HG02763 (cell line): ENCODE data around the gene CLTCL1.
"Not testable (repeated sequence)": the region's sequence is repeated elsewhere in the genome, so short reads cannot be mapped to it uniquely, and the experiment has no call there.

ENCODE experiments used
- ATAC-seq: cut with Tn5 transposase; IDR thresholded peaks from one replicate; pipeline ENCODE4 v1.9.1; 2021; ENCODE audit warnings: mild to moderate bottlenecking, moderate library complexity; ENCODE audit not compliant: unreplicated experiment

The CLTCL1 gene

GRCh38 chr22:19291218-19291579 lies 320 bp downstream of the CLTCL1 start:
- no peak for ATAC-seq

- no peak for ATAC-seq
These were observed 910 bp downstream of the CLTCL1 start for GRCh38 chr22:19290400-19291217.

DNA sequence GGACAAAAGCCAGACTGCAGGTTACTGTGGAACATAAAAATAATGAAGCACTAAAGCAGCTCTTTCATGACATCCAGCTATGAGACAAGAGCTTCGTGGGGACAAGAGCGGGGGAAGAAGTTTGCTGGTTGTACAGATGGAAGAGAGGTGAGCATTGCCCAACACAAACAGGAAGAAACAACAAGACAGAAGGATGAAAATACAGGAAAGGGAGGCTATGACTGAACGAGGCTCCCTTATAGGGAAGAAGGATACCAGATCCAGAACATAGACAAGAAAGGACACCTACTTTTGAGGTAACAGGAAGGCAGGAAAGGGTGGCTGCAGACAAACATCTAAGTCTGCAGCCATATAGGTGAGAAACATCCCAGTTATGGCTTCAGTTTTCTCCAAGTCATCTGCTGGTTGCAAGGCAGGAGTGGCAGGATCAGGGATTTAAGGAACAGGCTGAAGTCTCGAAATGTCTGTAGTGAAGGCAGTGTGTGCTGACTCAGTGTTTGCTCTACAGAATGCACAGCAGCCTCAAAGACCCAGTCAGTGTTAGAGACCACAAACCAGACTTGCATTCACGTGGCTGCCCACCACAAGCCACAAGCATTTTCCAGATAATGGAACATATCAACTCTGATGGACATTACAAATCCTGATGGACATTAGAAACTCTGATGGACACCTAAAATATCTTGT lies 1.9 kb downstream of the CLTCL1 start:
- ATAC-seq: no peak

- ATAC-seq: no peak
These were observed 3.6 kb downstream of the CLTCL1 start for GRCh38 chr22:19287889-19288288.

DNA sequence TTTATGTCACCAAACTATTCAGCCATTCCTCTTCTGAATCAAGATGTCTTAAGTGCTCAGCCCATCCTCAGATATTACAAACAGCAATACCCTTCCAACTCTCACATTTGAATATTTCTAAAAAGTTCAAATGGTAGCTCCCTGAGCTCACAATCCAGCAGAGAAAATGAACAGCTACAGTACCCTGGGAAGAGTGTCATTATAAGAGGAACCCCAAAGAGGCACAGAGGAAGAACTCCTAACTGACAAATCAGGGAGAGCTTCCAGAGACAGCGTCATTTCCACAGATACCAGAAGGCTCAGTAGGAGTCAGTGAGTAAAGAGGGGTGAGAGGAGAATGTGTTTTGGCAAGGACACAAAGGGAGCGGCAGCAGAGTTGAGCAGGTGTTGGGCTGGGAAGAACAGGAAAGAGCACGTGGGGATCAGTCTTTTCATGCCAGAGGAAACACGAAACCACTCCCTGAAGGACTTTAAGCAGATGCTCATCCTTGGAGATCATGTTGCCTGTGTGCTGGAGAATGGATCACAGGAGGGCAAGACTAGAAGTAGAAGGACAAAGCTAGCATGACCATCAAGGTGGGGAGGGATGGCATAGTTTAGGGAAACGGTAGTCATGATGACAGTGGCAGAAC lies 4.3 kb downstream of the CLTCL1 start:
- ATAC-seq: no peak

GRCh38 chr22:19285831-19286230 lies 5.7 kb downstream of the CLTCL1 start:
- ATAC-seq: no peak

DNA sequence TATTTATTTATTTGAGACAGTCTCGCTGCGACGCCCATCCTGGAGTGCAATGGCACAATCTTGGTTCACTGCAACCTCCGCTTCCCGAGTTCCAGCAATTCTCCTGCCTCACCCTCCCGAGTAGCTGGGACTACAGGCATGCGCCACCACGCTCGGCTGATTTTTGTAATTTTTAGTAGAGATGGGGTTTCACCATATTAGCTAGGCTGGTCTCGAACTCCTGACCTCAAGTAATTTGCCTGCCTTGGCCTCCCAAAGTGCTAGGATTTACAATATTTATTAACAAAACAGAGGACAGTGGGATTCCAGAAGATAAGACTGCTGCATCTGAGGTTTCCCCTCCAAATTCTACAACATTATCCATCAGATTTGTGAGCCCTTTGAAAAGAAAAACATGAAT lies 12.4 kb downstream of the CLTCL1 start:
- not testable (repeated sequence) for ATAC-seq

GRCh38 chr22:19277785-19278184 lies 13.7 kb downstream of the CLTCL1 start:
- ATAC-seq: no peak

DNA sequence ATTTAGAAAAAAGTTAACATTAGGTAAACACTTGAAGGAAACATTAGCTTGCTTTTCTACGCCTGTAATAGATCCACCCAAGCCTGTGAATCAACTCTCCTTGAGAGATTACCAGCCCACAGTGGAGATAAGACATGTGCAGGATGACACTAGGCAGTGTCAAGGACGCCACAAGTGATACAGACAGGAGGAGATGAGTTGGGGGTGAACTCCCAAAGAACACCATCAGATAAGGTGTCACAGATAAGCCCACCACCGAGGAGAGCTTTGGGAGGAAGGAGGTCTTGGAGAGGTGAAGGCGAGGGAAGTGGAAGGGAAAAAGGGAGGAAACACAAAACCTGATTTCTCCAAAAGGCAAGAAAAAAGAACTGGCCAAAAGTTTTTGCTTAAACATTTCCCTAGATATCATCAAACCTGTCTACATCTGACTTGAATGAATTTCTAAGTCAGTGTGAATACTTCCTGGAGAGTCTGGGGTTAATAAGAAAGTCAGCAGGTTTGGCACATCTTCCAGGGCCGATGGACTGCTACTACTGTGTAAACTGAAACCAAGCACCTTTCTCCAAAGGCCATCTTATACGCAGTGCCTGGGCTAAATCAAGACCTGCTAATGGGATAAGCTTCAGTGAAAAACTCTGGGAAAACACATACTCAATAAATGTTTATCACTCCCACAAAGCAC lies 15.5 kb downstream of the CLTCL1 start:
- no peak for ATAC-seq

DNA sequence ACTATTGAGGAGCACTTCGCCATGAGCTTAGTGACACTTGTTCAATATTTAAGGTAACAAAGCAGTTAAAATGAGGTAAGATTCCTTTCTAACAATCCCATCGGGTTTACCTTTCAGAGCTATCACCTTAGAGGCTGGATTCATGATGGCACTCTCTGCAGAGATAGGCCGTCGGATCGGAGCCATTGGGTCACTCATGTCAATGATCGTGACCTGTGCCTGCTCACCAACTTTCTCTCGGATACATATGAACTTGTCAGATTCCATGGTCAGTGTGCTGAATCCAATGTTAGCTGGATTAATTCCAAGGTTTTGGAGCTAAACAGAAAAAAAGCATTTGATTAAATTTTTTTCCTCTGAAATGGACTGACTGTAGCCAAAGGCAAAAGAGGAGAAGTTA lies 16.0 kb downstream of the CLTCL1 start:
- no peak for ATAC-seq

DNA sequence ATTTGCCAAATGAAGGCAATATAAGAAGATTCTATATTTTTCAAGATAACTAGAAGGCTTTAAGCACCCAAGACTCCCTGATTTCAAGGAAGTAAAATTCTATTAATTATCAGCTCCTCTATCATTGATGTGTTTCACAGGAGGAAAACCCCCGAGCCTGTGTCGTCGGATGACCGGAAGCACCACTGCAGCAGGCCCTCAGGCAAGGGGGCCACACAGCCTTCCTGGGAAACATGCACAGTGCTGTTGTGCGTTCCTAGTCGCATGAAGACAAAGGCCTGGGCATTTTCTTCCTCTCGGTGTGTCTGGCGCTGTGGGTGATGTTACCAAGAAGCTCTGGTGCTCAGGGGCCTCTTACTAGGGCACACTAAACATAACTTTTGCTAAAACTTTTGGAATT lies 16.4 kb downstream of the CLTCL1 start:
- ATAC-seq: no peak

- ATAC-seq: no peak
These were observed 19.5 kb downstream of the CLTCL1 start for GRCh38 chr22:19271856-19272535.

DNA sequence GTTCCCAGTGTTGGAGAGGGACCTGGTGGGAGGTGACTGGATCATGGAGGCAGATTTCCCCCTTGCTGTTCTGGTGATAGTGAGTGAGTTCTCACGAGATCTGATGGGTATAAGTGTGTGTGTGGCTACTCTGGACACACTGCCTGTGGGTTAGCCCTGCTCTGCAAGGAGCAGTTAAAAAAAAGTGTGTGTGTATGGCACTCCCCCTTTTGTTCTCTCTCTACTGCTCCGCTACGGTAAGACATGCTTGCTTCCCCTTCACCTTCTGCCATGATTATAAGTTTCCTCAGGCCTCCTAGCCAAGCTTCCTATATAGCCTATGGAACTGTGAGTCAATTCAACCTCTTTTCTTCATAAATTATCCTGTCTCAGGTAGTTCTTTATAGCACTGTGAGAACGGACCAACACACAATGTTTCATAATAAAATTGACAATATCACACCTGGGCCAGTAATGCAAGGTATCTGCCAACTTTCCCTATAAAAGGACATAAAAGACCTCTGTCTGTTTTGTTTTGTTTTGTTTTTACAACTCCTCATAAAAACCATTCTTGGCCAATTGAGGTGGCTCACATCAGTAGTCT lies 20.2 kb downstream of the CLTCL1 start:
- ATAC-seq: no peak

- no peak for ATAC-seq
These were observed 20.6 kb downstream of the CLTCL1 start for GRCh38 chr22:19270873-19271272.

DNA sequence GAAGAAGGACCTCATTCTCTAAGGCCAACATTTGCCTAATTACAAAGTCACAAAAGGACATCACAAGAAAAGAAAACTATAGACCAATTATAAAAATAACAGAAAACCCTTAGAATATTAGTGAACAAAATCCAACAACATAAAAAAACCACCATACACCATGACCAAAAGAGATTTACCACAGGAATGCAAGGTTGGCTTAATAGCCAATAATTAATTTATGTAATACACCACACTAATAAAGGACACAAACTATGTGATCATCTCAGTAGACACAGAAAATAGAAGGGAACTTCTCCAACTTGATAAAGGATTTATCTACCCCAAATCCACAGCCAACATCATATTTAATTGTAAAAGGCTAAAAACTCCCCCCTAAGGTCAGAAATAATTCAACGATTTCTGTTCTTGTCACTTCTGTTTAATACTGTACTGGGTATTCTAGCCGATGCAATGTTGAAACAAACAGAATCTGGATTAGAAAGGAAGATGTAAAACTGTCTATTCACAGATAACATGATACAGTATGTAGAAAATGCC lies 24.9 kb downstream of the CLTCL1 start:
- no peak for ATAC-seq

- no peak for ATAC-seq
These were observed 25.7 kb downstream of the CLTCL1 start for GRCh38 chr22:19265779-19266178.

DNA sequence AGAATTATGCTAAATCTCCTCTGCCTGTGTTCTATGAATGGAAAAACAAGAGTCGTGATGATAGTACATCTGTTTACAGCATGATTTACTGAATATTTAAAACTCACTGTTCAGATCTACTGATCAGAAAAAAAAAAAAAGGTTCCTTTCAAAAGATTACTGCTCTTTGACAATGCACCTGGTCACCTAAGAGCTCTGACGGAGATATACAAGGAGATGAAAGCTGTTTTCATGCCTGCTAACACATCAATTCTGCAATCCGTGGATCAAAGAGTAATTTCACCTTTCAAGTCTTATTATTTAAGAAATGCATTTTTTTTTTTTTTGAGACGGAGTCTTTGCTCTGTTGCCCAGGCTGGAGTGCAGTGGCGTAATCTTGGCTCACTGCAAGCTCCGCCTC lies 30.7 kb downstream of the CLTCL1 start:
- ATAC-seq: no peak

- ATAC-seq: no peak
These were observed 31.3 kb downstream of the CLTCL1 start for GRCh38 chr22:19260194-19260593.

DNA sequence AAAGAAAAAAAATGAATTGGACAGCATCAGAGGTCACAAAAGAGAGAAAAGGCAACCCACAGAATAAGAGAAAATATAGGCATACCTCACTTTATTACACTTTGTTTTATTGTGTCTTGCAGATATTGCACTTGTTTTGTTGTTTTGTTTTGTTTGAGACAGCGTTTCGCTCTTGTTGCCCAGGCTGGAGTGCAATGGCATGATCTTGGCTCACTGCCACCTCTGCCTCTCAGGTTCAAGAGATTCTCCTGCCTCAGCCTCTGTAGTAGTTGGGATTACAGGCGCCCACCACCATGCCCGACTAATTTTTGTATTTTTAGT lies 32.6 kb downstream of the CLTCL1 start:
- ATAC-seq: not testable (repeated sequence)

- ATAC-seq: no peak
These were observed 33.1 kb downstream of the CLTCL1 start for GRCh38 chr22:19258371-19258770.
